NCI-H2107 treated with DMSO at 0.1 percent for 48 hours (cell line): ENCODE data around the gene C1orf21.
"Not testable (repeated sequence)": the region's sequence is repeated elsewhere in the genome, so short reads cannot be mapped to it uniquely, and the experiment has no call there.

ENCODE experiments used
- DNase-seq: peaks from one replicate; lab custom pipeline; 2025; ENCODE audit not compliant: unreplicated experiment; lab: John Stamatoyannopoulos, UW

The C1orf21 gene, protein sequence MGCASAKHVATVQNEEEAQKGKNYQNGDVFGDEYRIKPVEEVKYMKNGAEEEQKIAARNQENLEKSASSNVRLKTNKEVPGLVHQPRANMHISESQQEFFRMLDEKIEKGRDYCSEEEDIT

DNA sequence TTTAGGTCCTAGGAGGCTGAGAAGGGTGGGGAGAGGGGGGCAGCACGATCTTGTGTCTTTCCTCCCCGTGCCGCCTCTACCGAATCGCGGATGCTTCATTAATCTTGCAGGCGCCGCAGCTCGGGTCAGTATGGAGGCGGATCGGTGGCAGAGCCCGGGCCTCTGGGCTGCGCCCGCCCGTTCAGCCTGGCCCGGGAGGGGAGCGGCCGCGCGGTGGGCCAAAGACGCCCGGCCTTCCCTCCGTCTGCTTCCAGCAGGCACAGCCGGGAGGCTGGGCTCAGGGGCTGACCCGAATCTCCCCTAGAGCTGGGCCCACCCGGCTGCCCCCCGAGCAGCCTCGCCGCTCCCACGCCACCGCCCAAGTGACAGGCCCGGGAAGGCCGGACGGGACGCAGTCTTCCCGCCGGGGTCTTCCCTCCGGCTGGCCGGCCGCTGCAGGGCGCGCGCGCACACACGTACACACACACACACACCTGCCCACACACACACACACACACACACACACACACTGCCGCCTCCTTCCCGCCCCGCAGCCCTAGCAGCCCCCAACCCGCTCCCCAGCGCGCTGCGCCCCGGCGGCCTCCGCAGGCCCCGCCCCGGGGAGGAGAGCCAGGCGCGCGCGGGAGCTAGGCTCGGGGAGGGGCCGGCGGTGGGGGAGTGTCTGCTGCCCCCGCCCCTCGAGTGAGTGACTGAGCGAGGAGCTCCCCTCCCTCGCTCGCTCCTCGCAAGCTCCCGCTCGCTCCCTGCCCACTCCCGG lies at the start of gene C1orf21:
C1orf21 (plus strand) TSS at position 718 of the 757 bp plus-strand sequence. CDS start 90,481 bp downstream, outside the sequence.
- no peak for DNase-seq

DNA sequence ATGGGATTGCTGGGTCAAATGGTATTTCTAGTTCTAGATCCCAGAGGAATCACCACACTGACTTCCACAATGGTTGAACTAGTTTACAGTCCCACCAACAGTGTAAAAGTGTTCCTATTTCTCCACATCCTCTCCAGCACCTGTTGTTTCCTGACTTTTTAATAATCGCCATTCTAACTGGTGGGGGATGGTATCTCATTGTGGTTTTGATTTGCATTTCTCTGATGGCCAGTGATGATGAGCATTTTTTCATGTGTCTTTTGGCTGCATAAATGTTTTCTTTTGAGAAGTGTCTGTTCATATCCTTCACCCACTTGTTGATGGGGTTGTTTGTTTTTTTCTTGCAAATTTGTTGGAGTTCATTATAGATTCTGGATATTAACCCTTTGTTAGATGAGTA lies 49.0 kb upstream of the C1orf21 start:
- not testable (repeated sequence) for DNase-seq

DNA sequence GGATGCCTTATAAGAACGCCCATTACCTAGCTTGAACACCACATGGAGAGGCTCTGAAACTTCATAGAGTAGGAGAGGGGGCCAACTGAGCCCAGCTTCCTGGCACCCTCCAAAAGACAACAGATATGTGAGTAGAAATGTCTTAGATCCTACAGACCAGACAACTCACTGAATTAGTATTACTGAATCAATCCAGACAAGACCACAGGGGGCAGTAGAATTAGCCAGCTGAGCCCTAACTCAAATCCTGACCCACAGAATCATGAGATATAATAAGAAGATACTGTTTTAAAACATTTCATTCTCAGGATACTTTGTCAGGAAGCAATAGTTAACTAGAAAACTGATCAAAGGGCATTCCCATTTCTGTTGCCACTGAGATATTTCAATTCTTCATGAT lies 45.8 kb upstream of the C1orf21 start:
- DNase-seq = no peak

DNA sequence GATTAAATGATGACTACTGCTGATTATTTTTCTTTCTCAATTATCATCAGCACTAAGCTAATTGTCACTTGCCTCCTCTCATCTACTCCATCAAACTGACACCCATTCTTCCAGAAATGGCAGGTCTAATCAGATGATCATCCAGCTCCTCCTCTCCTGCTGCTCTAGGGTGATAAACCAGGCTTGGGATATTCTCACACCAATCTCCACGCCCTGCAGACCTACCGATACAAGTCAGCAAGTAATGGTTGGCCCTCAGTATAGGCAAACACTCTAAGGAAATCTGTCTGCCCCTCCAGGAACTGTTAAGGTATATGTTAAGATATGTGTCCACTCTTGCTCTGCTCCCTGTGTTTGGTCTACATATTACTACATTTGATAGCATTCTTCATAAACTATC lies 36.3 kb upstream of the C1orf21 start:
- DNase-seq = no peak

DNA sequence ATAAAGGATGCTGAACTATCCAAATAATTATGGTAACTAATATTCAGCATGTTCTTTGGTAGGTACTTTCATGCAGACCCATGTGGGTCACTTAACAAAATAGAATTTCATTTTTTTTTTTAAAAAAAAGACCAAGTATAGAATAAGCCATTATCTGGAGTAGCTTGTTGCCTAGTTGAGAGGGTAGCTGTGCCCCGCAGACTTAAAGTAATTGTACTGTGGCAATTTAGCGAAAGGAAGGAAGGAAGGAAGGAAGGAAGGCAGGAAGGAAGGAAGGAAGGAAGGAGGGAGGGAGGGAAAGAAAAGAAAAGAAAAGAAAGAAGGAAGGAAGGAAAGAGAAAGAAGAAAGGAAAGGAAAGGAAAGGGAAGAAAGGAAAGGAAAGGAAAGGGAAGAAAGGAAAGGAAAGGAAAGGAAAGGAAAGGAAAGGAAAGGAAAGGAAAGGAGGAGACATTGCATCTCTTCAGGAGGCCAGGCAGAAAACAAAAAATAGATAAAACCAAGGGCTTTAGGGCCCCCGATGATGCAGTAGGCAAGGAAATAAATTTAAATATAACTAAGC lies 35.3 kb upstream of the C1orf21 start:
- no peak for DNase-seq

DNA sequence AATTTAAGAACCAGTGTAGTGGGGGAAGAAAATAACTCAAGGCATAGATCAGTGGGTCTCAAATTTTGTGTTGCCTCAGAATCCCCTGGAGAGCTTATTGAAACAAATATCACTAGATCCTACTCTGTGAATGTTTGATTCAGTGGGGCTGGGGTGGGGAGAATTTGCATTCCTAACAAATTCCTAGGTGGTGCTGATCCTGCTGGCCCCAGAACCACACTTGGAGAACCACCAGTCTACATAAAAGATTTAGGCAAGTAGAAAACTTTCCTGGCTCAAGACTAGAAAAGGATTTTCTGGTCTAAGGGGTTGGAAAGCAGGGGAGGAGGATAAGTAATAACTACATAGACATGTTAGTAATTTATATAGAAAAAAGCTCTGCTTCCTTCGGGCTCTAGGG lies 34.1 kb upstream of the C1orf21 start:
- DNase-seq = no peak

DNA sequence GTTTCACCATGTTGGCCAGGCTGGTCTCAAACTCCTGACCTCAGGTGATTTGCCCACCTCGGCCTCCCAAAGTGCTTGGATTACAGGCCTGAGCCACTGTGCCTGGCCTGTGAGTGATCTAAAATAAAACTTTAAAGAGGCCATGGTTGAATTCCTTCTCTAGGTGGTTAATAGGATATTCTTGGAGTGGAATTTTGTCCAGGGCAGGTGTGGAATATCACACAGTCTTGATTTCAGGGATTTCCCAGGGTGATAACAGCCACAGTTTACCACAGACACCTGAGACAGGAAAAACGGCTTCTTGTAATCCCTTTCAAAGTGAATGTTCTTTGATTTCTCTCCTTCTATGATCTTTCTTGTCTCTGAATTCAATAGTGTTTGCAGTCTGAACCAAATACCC lies 32.1 kb upstream of the C1orf21 start:
- DNase-seq = no peak

DNA sequence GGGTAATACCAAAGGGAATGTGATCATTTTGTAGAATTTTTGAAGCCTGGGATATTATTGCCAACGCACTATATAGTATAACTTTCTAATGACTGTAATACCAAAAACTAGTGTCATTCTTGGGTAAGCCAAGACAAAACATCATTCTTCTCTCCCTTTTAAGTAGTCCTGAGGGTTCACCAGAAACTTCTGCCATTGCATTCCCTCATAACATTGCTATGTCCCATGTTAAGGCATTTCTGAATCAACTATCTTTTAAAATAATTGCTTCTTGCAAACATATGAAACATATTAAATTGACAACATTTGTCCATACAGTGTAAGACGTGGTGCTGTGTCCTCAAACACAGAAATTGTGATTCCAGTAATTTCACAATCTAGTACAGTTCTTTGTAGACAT lies 29.9 kb upstream of the C1orf21 start:
- no peak for DNase-seq

DNA sequence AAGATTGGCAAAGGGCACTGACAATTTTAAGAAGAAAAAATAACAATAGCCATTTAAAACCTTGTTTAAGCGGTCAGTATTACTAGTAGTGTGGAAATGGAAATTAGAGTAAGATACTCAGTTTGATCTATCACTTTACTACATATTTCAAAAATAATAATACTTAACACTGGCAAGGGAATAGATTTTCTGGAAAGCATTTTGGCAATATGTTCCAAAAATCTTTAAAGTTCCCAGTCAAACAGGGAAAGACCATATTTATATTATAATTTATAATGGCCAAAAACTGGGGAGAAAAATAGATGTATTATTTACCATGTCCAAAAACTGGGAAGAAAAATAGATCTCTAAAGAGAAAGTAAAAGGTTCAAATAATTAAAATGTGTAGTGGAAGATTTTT lies 28.6 kb upstream of the C1orf21 start:
- DNase-seq = no peak

DNA sequence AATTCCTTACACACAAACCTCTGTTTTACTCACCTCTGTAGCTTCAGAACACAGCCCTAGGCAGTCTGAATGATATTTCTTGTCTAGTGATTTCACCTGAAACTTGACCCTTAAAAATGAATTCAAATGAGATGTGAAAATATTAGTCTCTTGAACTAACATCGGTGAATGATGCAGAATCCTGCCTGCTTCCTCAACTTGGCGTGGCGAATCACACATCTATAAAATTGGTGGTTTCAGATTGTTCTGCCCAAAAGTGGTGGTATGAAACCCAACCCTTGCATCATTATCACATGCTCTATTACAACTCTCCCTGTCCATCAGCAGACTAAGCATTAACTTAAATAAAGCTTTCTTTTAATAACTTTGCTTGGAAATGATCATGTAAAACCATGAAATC lies 26.9 kb upstream of the C1orf21 start:
- DNase-seq = no peak

DNA sequence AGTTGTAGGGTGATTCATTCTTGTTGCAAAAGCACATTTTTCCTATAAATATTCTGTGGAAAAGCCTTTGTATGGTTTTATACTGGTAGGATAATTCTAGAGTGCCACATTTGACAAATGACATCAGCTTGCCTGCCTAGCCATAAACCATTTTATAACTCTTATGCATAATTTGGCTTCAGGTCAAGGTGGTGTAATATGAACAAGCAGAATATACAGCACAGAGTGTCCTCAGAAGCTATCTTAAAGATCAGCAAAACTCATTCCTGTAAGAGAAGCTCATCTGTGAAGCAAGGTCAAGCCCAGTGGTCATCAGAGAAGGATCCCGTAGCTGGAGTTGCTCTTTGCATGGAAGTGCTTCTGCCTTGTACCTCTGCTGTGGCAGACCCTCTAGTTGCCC lies 24.0 kb upstream of the C1orf21 start:
- no peak for DNase-seq

DNA sequence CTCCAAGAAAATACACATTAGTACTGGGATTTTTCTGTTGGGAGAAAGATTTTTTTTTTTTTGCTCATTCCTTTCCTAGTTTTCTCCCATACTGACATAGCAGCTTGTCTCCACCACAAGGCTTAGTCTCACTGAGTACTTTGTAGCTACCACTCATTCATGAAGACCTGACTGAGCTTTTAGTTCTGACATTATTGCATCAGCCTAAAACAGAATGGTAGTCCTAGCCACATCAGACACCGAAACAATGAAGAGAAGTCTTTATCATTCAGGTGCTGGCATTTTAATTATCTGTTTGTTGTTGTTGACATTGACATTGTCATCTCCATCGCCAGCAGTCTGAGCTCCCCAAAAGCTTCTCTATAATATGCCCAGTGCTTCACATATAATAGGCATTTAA lies 21.1 kb upstream of the C1orf21 start:
- no peak for DNase-seq

DNA sequence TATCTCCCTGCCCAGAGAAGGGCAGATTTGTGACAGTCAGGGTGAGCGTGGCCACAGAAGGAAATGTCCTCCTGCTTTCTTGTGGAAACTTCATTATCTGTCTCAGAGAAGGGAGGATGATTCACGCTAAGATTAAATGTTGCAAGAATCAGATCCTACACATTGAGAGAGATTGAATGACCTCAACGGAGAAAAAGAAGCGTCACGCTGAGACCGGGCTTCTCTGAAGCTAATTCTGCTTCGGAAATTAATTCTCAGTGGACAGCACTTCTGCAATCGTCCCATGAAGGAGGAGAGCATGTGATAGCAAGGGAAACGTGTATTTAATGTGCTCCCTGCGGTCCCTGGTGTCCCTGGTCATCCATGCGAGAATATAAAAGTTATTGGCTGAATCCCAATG lies 19.8 kb upstream of the C1orf21 start:
- no peak for DNase-seq

DNA sequence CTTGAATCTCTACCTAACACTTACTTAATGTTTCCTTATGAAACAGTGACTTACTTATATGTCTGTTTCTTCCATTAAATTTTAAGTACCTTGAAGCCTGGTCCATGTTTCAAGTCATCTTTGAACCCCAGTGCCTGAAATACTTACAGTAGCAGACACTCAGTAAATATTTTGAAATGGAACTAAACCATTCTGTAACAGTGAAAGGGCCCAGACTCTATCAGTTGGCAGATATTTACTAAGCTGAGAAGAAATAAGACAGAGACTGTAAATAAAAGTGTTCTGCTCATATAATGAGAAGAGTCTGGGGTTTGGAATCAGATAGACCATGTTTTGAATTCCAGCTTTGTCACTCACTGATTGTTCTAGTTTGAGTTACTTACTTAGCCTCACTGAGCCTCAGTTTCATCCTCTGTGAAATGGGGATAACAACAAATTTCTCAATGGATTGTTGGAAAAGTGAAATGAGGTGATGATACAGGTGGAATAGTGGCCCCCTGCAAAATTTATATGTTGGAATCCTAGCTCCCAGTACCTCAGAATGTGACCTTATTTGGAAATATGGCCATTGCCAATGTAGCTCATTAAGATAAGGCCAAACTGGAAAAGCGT lies 19.3 kb upstream of the C1orf21 start:
- DNase-seq = no peak

DNA sequence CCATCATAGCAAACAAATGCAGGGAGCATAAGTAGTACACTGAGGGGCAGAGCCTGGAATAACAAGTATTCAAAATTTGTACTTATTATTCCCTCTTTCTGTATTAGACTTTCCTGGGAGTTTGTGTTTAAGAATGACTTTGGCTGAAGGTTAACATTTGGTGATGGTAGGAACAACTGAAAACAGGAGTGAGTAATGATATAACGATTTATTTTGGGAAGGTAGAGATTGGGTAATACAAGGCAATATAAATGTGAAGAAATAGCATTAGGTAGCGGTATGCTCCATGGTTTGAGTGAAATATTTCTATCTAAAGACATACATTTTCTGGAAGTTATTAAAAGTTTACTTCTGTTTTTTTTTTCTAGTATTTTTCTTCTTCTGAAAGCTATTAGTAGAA lies 18.5 kb upstream of the C1orf21 start:
- DNase-seq = no peak

DNA sequence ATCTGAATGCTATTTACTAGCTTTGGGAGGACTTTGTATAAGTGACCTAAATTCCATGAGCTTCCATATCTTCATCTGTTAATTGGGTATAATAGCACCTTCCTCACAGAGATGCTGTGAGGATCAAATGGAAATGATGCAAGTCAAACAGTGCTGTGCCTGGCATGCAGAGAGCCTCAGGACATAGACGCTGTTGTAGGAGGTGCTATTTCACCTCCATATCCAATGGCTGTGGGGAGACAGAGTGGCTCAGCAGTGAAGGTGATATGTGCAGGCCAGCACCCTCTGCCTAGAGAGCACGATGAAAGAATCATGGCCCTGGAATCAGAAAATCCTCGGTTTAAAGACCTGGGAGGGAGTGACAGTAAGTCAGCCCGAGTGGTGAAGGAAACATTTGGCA lies 16.0 kb upstream of the C1orf21 start:
- DNase-seq = no peak

DNA sequence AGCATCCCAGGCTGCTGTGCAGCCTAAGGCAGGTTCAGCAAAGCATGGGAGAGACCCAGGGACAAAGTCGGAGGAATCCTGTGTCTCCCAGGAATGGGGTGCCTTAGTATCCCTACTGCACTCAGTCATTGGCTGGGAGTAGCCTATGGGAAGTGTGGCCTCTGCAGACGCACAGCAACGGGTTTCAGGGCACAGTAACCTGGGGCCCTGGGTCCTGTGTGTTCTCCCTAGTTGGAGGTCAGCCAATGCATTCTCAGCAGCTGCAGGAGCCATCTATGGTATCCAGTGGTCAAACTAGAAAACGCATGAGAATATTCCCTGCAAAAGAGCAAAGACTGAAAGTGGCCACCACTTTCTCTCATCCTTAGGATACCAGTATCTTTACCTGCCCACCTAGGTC lies 13.7 kb upstream of the C1orf21 start:
- no peak for DNase-seq

DNA sequence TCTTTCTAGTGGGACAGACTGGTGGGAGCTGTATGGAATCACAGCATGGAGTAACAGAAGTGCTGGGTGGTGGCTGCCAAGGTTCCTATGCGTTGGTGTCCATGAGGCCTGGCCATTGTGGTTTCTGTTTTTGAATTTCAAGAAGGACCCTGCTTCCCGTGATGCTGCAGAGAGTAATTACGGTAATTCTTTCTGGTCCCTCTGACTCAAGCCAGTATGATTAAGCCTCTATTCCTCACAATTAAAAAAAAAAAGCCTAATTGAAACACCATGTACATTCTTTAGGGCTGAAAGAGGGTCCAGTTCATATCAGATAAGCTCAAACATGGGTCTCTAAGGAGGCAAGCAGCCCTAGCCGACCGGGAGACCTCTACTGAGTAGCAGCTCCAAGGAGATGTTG lies 10.5 kb upstream of the C1orf21 start:
- no peak for DNase-seq

DNA sequence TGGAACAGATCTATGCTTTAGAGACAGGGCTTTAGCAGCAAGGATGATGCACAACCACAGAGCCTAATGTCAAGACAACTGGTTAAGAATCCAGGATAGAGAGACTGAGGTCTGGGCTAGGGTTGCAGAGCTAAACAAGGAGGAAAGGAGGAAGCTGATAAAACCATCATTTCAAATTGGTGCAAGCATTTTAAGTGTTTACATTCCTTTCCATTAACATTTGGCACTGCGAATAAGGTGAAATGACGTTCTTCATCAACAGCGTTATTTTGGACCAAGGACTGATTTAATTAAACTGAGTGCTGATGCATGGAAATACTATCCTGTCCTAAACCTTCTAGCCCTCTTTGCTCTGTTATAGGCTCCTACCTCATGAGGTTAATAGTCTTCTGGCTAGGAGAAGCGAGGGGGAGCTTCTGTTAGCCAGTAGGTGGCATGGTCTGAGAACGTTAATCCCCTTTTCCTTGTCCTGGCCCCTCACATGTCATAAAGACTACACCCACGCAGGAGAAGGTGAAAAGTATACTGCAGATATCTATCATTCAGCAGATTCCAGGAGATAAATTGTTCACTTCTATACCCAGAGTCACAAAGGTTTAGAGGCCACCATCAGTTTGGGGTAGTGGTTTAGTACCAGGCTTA lies 7.6 kb upstream of the C1orf21 start:
- DNase-seq = no peak

DNA sequence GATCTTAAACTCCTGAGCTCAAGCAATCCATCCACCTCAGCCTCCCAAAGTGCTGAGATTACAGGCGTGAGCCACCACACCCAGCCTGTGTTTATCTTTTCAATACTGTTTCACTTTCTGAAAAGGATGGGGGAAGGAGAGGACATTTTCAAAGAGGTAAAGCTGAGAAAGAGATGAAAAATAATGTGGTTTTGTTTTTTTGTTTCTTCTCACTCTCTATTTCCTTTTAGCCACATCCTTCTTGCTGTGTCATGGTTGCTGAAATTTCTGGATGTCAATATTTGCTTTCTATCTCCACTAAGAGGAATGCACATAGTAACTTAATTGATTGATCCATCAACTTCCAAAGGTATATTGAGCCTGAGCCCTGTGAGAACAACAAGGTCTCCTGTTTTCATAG lies 6.4 kb upstream of the C1orf21 start:
- no peak for DNase-seq

DNA sequence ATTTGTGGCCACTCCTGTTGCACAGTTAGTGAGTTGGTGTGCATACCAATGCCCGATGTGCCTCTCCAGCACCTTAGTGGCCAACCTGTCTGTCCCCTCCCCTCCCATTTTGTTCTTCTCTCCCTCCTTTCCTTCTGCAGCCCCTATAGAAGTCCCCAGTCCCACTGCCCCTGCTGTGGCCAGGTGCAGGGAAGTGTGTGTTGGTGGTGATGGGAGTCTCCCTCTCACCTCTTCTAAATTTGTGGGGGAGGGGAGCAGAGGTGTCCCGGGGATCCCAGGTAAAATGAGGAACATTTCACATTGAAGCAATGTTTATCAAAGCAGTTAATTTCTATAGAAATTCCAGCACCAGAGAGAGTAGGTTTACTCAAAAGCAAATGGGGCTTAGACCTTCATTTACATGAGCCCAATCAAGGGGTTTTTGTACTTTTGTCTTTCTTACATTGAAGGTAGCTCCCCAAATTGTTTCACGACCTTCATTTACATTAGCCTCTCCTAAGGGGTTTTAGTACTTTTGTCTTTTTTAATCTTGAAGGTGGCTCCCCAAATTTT lies 3.0 kb upstream of the C1orf21 start:
- DNase-seq = no peak
